Large intestine (tissue), 3 donors: ENCODE data around the gene REG3A. TPM values are rescaled to one million over a fixed set of nuclear protein-coding genes. Genes with fewer than 3 reads are reported as not detected.

Experiments used
- DNase-seq, 2 donors: peaks; one replicate each; pipeline versions ENCODE4 v3.0.0 to v3.0.0-alpha.2; 2013
- H3K27ac ChIP-seq: one replicate; pipeline ENCODE4 v1.5.1; 2013; ENCODE audit warnings: low read length
- H3K27me3 ChIP-seq: 2 replicates; pipeline ENCODE4 v1.6.1; 2013; ENCODE audit warnings: low read length; ENCODE audit not compliant: control insufficient read depth, insufficient read depth
- H3K36me3 ChIP-seq: 2 replicates; pipeline ENCODE4 v1.6.1; 2013; ENCODE audit warnings: low read length; ENCODE audit not compliant: control insufficient read depth, insufficient read depth
- H3K4me1 ChIP-seq: one replicate; pipeline ENCODE4 v1.6.1; 2013; ENCODE audit warnings: low read length; ENCODE audit not compliant: control insufficient read depth, insufficient read depth
- H3K4me3 ChIP-seq: one replicate; pipeline ENCODE4 v1.5.1; 2013; ENCODE audit warnings: low read length
- H3K9me3 ChIP-seq: one replicate; pipeline ENCODE4 v1.6.1; 2013; ENCODE audit warnings: mild to moderate bottlenecking, low read depth, low read length, moderate library complexity; ENCODE audit not compliant: control insufficient read depth
- WGBS: methylation state at CpG from one replicate; pipeline ENCODE4 v1.1.5; 2013; ENCODE audit warnings: low lambda C conversion rate; ENCODE audit not compliant: insufficient coverage; 5-methylcytosine and 5-hydroxymethylcytosine counted together
- polyA plus RNA-seq: library from polyadenylated mRNA; unstranded; fragments of 120-200 nt; gene quantifications from one replicate; pipeline ENCODE4 v1.2.1, GENCODE V29; 2013

REG3A gene
- polyA plus RNA-seq, 1 donor: 1.4 TPM

- H3K36me3 ChIP-seq: no peaks in the 10 kb centered on the region
- no peak for DNase-seq
- no CpG with 5 or more reads among the region's 2 CpGs for WGBS
- no peak overlapping the region for H3K4me3 ChIP-seq
- no peak overlapping the region for H3K27ac ChIP-seq
- no peaks in the 10 kb centered on the region for H3K9me3 ChIP-seq
- no peaks in the 10 kb centered on the region for H3K4me1 ChIP-seq
- H3K27me3 ChIP-seq: no peaks in the 10 kb centered on the region
Measured at GRCh38 chr2:79122676-79123075, 36.9 kb downstream of the REG3A start.

- Histone ChIP-seq H3K36me3 (no peaks in the 10 kb centered on the region), H3K4me3 (no peak within 1 kb of the TSS), H3K9me3 (no peaks in the 10 kb centered on the region), H3K4me1 (peaks cover 5% of the 10 kb centered on the region), H3K27ac (no peak within 1 kb of the TSS), H3K27me3 (no peaks in the 10 kb centered on the region)
- WGBS: no CpG with 5 or more reads among the region's 6 CpGs
- no peak for DNase-seq
Measured at GRCh38 chr2:79120194-79120713, 39.3 kb downstream of the REG3A start, which contains the start of gene REG1A. REG1A (plus strand) TSS chr2:79120488; CDS start chr2:79120862, 374 bp downstream.

- no peaks in the 10 kb centered on the region for H3K36me3 ChIP-seq
- H3K9me3 ChIP-seq: no peaks in the 10 kb centered on the region
- peak; percentile 13 to 70 for DNase-seq
- WGBS: no CpG with 5 or more reads among the region's 2 CpGs
- H3K4me3 ChIP-seq: no peak overlapping the region
- H3K27me3 ChIP-seq: no peaks in the 10 kb centered on the region
- peaks cover 14% of the 10 kb centered on the region for H3K4me1 ChIP-seq
- H3K27ac ChIP-seq: no peak overlapping the region
Measured at GRCh38 chr2:79116997-79117928, 42.3 kb downstream of the REG3A start.

GRCh38 chr2:79114797-79115494, 44.6 kb downstream of the REG3A start:
- Histone ChIP-seq H3K4me1 (peaks cover 14% of the 10 kb centered on the region), H3K9me3 (no peaks in the 10 kb centered on the region), H3K4me3 (no peak overlapping the region), H3K27ac (no peak overlapping the region), H3K27me3 (no peaks in the 10 kb centered on the region), H3K36me3 (no peaks in the 10 kb centered on the region)
- WGBS: no CpG with 5 or more reads among the region's 3 CpGs
- DNase-seq: peak; percentile 7 to 44

GRCh38 chr2:79112269-79112668, 47.3 kb downstream of the REG3A start:
- no peak for DNase-seq
- Histone ChIP-seq H3K27ac (no peak overlapping the region), H3K4me3 (no peak overlapping the region), H3K27me3 (no peaks in the 10 kb centered on the region), H3K4me1 (peaks cover 14% of the 10 kb centered on the region), H3K36me3 (no peaks in the 10 kb centered on the region), H3K9me3 (no peaks in the 10 kb centered on the region)
- WGBS: 100% methylated on average over 2 of the region's 3 CpGs

Other genes with a start within 250 kb of the REG3A start
- gene REG3G, start 134.1 kb downstream of the REG3A start, polyA plus RNA-seq: 5.0 TPM
- gene REG1B, start 71.8 kb downstream of the REG3A start, polyA plus RNA-seq: 0.24 TPM
- 2.5 TPM for gene REG1A, start 39.3 kb downstream of the REG3A start, polyA plus RNA-seq